ENCODE data around the gene SERPINB7. TPM values are rescaled to one million over a fixed set of nuclear protein-coding genes. Genes with fewer than 3 reads are reported as not detected.

Gene SERPINB7
- total RNA-seq, 3 donors from 2014 or later (not counting 1 experiment from before 2014, with no cell fraction given): not detected

- DNase-seq: peak in 1 of 2 donors; percentile 18
- 9% methylated on average over 2 of the region's 2 CpGs for WGBS (ENCODE audit: insufficient coverage)
- Histone ChIP-seq H3K9me3 (ENCODE audit: control insufficient read depth, insufficient read depth, low read length) (no peaks in the 10 kb centered on the region), H3K36me3 (ENCODE audit: control insufficient read depth, insufficient read depth, low read length) (no peaks in the 10 kb centered on the region), H3K27me3 (ENCODE audit: control insufficient read depth, insufficient read depth, low read length) (peaks cover 5% of the 10 kb centered on the region), H3K4me3 (ENCODE audit: low read length) (no peak overlapping the region), H3K4me1 (ENCODE audit: control insufficient read depth, insufficient read depth, low read length) (no peaks in the 10 kb centered on the region), H3K27ac (ENCODE audit: low read length) (no peak overlapping the region)
- intact Hi-C loops (cut with micrococcal nuclease): loop anchor here (1.0 kb wide), 1 partner anchor 330 kb away; no protein-coding TSS in a partner anchor
- peaks cover 9 to 18% of the 10 kb centered on the region in 2 donors for H3K27me3 Mint-ChIP-seq (ENCODE audit: low read depth in 2 of 2)
- no peak for ATAC-seq
- H3K9me3 Mint-ChIP-seq: no peaks in the 10 kb centered on the region
- no peak overlapping the region for H3K4me3 Mint-ChIP-seq
- TF ChIP-seq, protein P1, sequence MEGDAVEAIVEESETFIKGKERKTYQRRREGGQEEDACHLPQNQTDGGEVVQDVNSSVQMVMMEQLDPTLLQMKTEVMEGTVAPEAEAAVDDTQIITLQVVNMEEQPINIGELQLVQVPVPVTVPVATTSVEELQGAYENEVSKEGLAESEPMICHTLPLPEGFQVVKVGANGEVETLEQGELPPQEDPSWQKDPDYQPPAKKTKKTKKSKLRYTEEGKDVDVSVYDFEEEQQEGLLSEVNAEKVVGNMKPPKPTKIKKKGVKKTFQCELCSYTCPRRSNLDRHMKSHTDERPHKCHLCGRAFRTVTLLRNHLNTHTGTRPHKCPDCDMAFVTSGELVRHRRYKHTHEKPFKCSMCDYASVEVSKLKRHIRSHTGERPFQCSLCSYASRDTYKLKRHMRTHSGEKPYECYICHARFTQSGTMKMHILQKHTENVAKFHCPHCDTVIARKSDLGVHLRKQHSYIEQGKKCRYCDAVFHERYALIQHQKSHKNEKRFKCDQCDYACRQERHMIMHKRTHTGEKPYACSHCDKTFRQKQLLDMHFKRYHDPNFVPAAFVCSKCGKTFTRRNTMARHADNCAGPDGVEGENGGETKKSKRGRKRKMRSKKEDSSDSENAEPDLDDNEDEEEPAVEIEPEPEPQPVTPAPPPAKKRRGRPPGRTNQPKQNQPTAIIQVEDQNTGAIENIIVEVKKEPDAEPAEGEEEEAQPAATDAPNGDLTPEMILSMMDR (IDR thresholded peaks at IDR 0.05): no peak
- no peaks in the 10 kb centered on the region for H3K4me1 Mint-ChIP-seq
- no peaks in the 10 kb centered on the region for H3K36me3 Mint-ChIP-seq
- H3K27ac Mint-ChIP-seq: no peak overlapping the region
Observed at GRCh38 chr18:63848159-63848558, 72.9 kb downstream of the SERPINB7 start.

DNA sequence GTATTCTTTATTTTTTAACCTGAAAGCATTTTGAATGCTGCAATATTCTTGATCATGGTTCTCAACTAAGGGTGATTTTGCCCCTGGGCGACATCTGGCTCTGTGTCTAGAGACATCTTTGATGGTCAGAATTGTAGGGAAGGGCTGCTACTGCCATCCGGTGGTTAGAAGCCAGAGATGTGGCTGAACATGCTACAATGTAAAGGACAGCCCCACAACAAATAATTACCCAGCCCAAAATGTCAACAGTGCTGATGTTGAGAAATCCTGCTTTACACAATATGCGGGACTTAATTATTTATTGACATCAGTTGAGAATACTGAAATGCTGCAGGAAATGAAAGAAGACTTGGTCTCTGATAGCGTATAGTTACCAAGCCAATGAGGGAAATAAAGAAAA is 74.8 kb downstream of the SERPINB7 start:
- Histone ChIP-seq H3K36me3 (ENCODE audit: control insufficient read depth, insufficient read depth, low read length) (no peaks in the 10 kb centered on the region), H3K4me3 (ENCODE audit: low read length) (no peak overlapping the region), H3K4me1 (ENCODE audit: control insufficient read depth, insufficient read depth, low read length) (no peaks in the 10 kb centered on the region), H3K27me3 (ENCODE audit: control insufficient read depth, insufficient read depth, low read length) (peaks cover 5% of the 10 kb centered on the region), H3K27ac (ENCODE audit: low read length) (no peak overlapping the region), H3K9me3 (ENCODE audit: control insufficient read depth, insufficient read depth, low read length) (no peaks in the 10 kb centered on the region)
- Mint-ChIP-seq H3K4me3 (no peak overlapping the region), H3K9me3 (no peaks in the 10 kb centered on the region), H3K27ac (no peak overlapping the region), H3K27me3 (ENCODE audit: low read depth in 2 of 2) (peaks cover 12 to 18% of the 10 kb centered on the region in 2 donors), H3K4me1 (no peaks in the 10 kb centered on the region), H3K36me3 (no peaks in the 10 kb centered on the region)
- TF ChIP-seq, protein P1 (IDR thresholded peaks at IDR 0.05): no peak
- DNase-seq (no peak), ATAC-seq (no peak)
- intact Hi-C loops (cut with micrococcal nuclease): no loop called here
- 45% methylated on average over 3 of the region's 4 CpGs for WGBS (ENCODE audit: insufficient coverage)

- H3K27ac ChIP-seq (ENCODE audit: low read length): no peak overlapping the region
- intact Hi-C loops (cut with micrococcal nuclease): no loop called here
- Mint-ChIP-seq H3K9me3 (no peaks in the 10 kb centered on the region), H3K36me3 (no peaks in the 10 kb centered on the region), H3K4me1 (no peaks in the 10 kb centered on the region), H3K4me3 (no peak overlapping the region), H3K27ac (no peak overlapping the region), H3K27me3 (ENCODE audit: low read depth in 2 of 2) (peaks cover 12 to 18% of the 10 kb centered on the region in 2 donors)
- TF ChIP-seq, protein P1 (IDR thresholded peaks at IDR 0.05): no peak
- WGBS (ENCODE audit: insufficient coverage): 76% methylated on average over 2 of the region's 2 CpGs
- H3K27me3 ChIP-seq (ENCODE audit: control insufficient read depth, insufficient read depth, low read length): peaks cover 5% of the 10 kb centered on the region
- DNase-seq (no peak), ATAC-seq (no peak)
- H3K4me3 ChIP-seq (ENCODE audit: low read length): no peak overlapping the region
- no peaks in the 10 kb centered on the region for H3K36me3 ChIP-seq (ENCODE audit: control insufficient read depth, insufficient read depth, low read length)
- H3K4me1 ChIP-seq (ENCODE audit: control insufficient read depth, insufficient read depth, low read length): no peaks in the 10 kb centered on the region
- no peaks in the 10 kb centered on the region for H3K9me3 ChIP-seq (ENCODE audit: control insufficient read depth, insufficient read depth, low read length)
Observed at GRCh38 chr18:63850636-63851035, 75.4 kb downstream of the SERPINB7 start.

Other genes with a start within 250 kb of the SERPINB7 start
- gene SERPINB12, start 233.0 kb upstream of the SERPINB7 start, total RNA-seq: not detected
- gene SERPINB13, start 188.1 kb upstream of the SERPINB7 start, total RNA-seq: not detected
- gene SERPINB4, start 131.2 kb upstream of the SERPINB7 start, total RNA-seq: not detected
- not detected for gene SERPINB3, start 113.5 kb upstream of the SERPINB7 start, total RNA-seq
- not detected for gene SERPINB11, start 72.5 kb upstream of the SERPINB7 start, total RNA-seq
- gene SERPINB2, start 112.3 kb downstream of the SERPINB7 start, total RNA-seq: 1 to 10 TPM in 2 of 3 donors, not detected in 1; 1.4 to 9.0 TPM
- gene SERPINB10, start 132.5 kb downstream of the SERPINB7 start, total RNA-seq: under 1 TPM in 1 of 3 donors, not detected in 2; 0.43 TPM
- not detected for gene HMSD, start 173.9 kb downstream of the SERPINB7 start, total RNA-seq
- 10 to 100 TPM in 2 of 3 donors, 1 to 10 TPM in 1; 4.9 to 12.9 (median 12.8) TPM for gene SERPINB8, start 194.7 kb downstream of the SERPINB7 start, total RNA-seq